ENCODE results near the gene CA10.

GRCh38 chr17:51597345-51597744, 561.2 kb downstream of the CA10 start:
- TF ChIP-seq CTCF (IDR thresholded peaks at IDR 0.05; ENCODE audit: poor library complexity) (no peak), EZH2 (IDR thresholded peaks at IDR 0.05; ENCODE audit: borderline replicate concordance) (no peak)
